CD4-positive, alpha-beta T cell treated with Interleukin-4 for 4 hours (primary cell): ENCODE data around the gene SORL1.
A peak's percentile ranks its signal among the peaks of the same experiment; 100 is the strongest.
"Not testable (repeated sequence)": the region's sequence is repeated elsewhere in the genome, so short reads cannot be mapped to it uniquely, and the experiment has no call there.

Experiments used
- DNase-seq: peaks from one replicate; pipeline ENCODE4 v3.0.0-alpha.2; 2020

Gene SORL1

GRCh38 chr11:121634273-121634672 lies 182.2 kb downstream of the SORL1 start:
- DNase-seq, result no peak

- DNase-seq, result no peak
Observed at GRCh38 chr11:121634889-121635288, 182.8 kb downstream of the SORL1 start.

GRCh38 chr11:121636081-121636799 lies 184.1 kb downstream of the SORL1 start:
- no peak for DNase-seq

- DNase-seq, result no peak
Observed at GRCh38 chr11:121636800-121637176, 184.7 kb downstream of the SORL1 start.

- not testable (repeated sequence) for DNase-seq
Observed at GRCh38 chr11:121637587-121637986, 185.5 kb downstream of the SORL1 start.

DNA sequence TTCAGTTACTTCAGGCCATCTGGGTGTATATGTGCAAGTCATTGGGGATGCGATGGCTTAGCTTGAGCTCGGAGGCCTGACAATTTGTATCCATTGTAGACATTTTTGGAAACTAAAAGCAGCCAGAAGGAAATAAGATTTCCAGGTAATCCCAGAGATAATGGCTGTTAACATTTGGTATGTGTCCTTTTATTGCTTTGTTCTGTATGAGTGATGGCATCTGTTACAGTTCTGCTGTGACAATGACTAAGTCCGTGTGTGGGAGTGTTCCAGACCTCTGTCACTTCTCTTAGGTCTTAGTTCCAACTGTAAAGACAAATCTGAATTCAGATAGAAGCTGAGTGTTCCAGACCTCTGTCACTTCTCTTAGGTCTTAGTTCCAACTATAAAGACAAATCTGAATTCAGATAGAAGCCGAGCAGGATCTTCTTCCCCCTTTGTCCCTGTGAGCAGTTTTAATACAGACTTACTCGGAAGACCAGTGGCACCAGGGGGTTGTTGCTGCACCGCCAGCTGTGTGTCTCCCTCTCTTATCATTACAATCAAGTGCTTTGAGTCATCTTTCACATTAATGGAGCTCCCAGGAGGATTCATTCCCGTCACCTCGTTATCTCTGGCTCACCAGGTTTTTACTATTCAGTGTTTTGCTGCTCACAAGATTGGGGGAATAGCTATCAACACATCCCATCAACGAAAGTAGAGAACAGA lies 191.5 kb downstream of the SORL1 start:
- no peak for DNase-seq

GRCh38 chr11:121644187-121644512 lies 192.0 kb downstream of the SORL1 start:
- DNase-seq, result no peak

DNA sequence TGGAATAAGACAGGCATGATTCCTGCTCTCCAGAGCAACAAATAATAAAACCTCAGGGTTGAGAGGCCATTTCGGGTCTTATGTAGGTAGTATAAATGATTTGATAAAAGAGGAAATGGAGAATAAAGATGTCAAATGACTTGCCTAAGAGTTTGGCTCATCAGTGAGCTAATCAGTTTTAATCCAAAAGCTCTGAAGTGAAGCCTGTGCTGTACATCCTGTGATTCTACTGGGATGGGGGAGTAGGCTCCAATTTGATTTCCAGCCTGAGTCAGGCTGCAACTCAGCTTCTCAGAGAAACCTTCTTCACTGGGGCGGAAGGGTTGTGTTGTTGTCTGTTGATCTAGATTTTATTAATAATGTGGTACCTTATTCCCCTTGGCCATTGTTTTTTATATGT lies 192.9 kb downstream of the SORL1 start:
- no peak for DNase-seq

DNA sequence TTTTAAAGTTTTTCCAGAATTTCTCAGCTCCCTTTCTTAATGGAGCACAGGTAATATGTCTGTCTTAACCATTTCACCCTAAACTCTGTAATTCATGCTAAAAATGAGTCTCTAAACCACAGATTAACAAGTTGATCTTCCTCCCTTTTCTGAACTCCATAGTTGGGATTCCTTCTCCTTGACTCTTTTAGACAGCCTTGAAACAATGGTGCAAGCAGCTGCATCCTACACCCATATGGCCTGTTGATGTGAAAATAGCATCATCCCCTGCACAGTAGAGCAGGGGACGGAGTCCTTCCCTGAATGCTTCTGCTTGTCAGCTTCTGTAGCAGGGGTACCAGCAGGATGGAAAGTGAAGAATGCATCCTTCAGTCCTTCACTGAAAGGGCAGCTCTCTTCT lies 193.5 kb downstream of the SORL1 start:
- no peak for DNase-seq

DNA sequence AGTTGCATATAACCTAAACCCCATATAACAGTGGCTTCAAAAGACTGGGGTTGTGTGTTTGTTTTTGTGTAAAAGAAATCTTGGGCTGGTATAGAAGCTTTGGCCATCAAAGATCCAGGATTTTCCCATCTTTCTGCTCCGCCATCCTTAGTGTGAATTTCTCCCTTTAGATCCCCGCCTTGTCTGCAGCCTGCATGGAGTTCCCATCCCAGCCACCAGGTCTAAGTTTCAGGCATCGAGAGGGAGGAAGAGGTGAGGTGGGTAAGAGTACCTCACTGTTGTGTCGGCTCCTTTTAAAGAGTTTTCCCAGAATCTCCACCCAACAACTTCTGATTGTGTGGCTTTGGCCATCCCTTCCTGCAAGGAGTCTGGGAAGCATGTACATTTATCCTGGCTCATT lies 196.2 kb downstream of the SORL1 start:
- no peak for DNase-seq

- DNase-seq, result no peak
Observed at GRCh38 chr11:121649798-121650197, 197.7 kb downstream of the SORL1 start.

DNA sequence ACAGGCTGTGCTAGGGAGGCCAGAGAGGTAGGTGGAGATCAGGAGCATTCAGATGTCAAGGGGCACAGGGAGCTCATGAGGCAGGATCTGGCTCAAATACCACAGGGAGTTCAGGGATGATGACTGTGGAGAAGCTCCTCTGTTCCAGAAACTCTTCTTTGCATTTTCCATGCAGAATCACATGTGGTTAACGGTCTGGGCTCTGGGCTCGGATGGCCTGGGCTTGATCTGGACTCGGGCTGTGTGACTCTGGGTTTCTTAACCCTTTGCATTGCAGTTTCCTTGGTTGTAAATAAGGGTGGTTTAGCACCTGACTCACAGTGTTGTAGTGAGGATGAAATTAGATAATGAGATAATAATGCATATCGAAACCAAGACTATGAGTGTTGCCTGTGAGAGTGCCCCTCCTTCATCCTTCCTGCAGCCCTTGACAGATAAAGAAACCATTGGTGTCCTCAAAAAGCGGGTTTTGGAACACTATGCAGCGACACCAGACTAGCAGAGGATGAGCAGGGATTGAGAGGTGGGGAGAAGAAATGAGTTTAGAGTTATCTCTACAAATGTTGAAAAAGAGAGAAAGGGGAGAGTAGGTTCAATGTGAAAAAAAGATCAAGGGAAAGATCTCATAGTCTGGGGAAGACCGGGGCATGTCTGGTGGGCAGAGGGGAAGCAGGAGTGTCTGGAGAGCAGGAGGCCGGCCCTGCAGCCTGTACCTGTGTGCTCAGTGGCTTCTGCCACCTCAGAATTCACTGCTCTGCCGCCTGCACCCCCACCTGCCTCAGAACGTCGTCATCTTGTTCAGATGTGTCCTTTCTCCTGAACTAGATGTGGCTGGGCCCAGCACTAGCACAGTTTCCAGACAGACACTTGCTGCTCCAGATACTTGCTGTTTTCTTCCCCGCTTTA lies 198.5 kb downstream of the SORL1 start:
- DNase-seq, result peak; percentile 39

GRCh38 chr11:121651257-121651605 lies 199.1 kb downstream of the SORL1 start:
- DNase-seq, result peak; percentile 5

DNA sequence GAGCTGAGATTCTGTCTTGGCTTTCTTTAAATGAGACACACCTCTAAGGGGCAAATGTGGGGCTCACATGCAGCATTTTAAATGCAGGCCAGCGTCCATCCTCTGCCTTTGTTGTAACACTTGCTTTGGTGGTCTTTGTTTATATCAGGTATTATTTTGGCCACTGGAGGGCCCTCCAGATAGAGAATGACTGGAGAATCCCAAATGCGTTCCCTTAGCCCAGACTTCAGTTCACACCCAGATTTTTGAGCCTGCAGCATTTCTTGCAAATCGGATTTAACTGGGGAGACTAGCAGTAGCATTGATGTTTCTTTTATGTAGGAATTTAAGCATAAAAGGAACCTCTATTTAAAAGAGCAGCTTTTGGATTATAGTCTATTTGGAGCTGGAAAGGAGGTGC lies 200.9 kb downstream of the SORL1 start:
- no peak for DNase-seq

GRCh38 chr11:121654259-121654842 lies 202.2 kb downstream of the SORL1 start:
- DNase-seq, result no peak

DNA sequence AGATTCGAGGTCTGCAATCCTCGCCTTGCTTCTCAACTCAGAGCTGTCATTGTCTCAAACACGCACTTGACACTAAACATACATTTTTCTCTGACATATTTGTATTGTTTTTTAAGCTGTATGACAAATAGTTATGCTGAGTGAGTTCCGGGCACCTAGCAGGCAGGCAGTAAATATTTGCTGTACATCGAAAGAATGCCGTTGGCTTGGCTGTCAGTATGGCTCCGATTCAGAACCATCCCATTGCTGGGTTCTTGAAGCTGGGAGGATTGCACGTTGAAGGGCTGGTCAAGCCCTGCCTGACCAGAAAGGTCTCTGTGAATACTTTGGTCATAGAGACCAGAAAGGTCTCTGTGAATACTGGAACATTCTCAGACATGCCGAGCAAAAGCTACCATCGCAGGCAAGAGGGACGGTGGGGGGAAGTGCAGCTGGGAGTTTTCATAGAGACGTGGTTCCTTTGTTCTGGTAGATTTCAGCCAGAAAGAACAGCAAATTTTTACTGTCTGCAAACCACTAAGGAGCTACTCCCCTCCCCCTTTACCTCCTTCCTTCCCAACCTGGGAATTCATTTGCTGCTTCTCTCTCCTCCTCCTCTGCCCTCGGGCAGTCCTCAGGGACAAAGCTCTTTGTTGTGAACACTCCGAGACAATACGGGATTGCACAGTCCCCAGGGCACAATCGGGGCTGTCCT lies 202.9 kb downstream of the SORL1 start:
- no peak for DNase-seq

GRCh38 chr11:121655537-121656327 lies 203.6 kb downstream of the SORL1 start:
- DNase-seq, result peak; percentile 48

- no peak for DNase-seq
Observed at GRCh38 chr11:121656328-121657090, 204.4 kb downstream of the SORL1 start.

GRCh38 chr11:121657146-121657545 lies 205.0 kb downstream of the SORL1 start:
- DNase-seq, result no peak

- DNase-seq, result no peak
Observed at GRCh38 chr11:121659811-121660210, 207.7 kb downstream of the SORL1 start.

DNA sequence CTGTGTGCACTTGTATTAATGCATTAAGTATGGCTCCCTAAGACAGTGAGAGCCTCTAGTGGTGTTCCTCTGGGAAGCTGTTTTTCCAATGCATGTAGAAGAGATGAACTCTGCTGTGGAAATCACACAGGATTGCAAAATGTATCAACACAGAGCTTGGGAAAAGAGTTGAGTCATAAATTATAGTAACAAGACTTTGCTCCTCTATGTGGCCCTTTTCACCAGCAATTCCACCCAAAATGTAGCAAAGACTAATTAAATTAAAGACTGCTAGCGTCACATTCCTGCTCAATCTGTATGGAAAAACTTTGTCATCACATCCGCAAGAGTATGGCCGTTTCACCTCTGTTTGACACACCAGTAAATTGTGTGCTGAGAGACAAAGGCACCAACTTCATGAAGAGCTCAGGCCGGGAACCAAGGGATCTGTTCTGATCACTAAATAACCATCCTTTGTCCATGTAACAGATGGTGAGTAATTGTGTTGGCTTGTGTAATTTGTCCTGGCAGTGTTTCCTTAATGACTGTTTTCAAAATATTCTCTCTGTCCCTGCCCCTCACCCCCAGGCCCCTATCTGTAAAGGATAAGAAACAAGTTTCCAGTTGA lies 209.9 kb downstream of the SORL1 start:
- DNase-seq, result no peak
